T-helper 17 cell (primary cell): ENCODE data around the gene CHST11. TPM values are rescaled to one million over a fixed set of nuclear protein-coding genes. Genes with fewer than 3 reads are reported as not detected.

Source experiments
- ATAC-seq: fragments of 150-1000 bp; cut with Tn5 transposase; 2 replicates; pipeline ENCODE4 v1.10.0; 2021; ENCODE audit warnings: mild to moderate bottlenecking, moderate library complexity
- DNase-seq, 3 donors: peaks; one replicate each; pipeline versions ENCODE4 v3.0.0 to v3.0.0-alpha.2; 2020 to 2021
- H3K9me3 ChIP-seq: one replicate; pipeline ENCODE4 v1.7.0; 2013; ENCODE audit warnings: low read length, mild to moderate bottlenecking; ENCODE audit not compliant: control insufficient read depth, poor library complexity, severe bottlenecking
- H3K27ac Mint-ChIP-seq: one replicate; pipeline ENCODE4 v1.8.0; 2022; ENCODE audit warnings: mild to moderate bottlenecking, moderate library complexity, mixed read lengths
- H3K27me3 Mint-ChIP-seq: one replicate; pipeline ENCODE4 v1.8.0; 2022; ENCODE audit warnings: mixed read lengths
- H3K36me3 Mint-ChIP-seq: one replicate; pipeline ENCODE4 v1.8.0; 2022; ENCODE audit warnings: low read depth, mixed read lengths
- H3K4me1 Mint-ChIP-seq: one replicate; pipeline ENCODE4 v1.8.0; 2022; ENCODE audit warnings: mild to moderate bottlenecking, mixed read lengths
- H3K4me3 Mint-ChIP-seq: one replicate; pipeline ENCODE4 v1.8.0; 2022; ENCODE audit warnings: mild to moderate bottlenecking, moderate library complexity, mixed read lengths
- total RNA-seq, 4 donors: library from RNA in 2 of 4; stranded (reverse) in 2 of 4; gene quantifications; one replicate each; pipeline ENCODE4 v1.2.3 and lab custom pipeline; 2022 to 2026

The CHST11 gene
- total RNA-seq, 2 donors from 2014 or later = 76.6 to 78.3 TPM

- H3K27me3 Mint-ChIP-seq = no peaks in the 10 kb centered on the region
- H3K4me3 Mint-ChIP-seq = no peak overlapping the region
- no peaks in the 10 kb centered on the region for H3K9me3 ChIP-seq
- DNase-seq = no peak
- ATAC-seq = no peak
- H3K4me1 Mint-ChIP-seq = peaks cover 32% of the 10 kb centered on the region
- H3K27ac Mint-ChIP-seq = no peak overlapping the region
- peaks cover 2% of the 10 kb centered on the region for H3K36me3 Mint-ChIP-seq
Observed at GRCh38 chr12:104622928-104623327, 166.2 kb downstream of the CHST11 start.

- no peaks in the 10 kb centered on the region for H3K27me3 Mint-ChIP-seq
- H3K36me3 Mint-ChIP-seq = peaks cover 2% of the 10 kb centered on the region
- H3K9me3 ChIP-seq = no peaks in the 10 kb centered on the region
- H3K4me1 Mint-ChIP-seq = peaks cover 36% of the 10 kb centered on the region
- ATAC-seq (no peak), DNase-seq (no peak)
- H3K4me3 Mint-ChIP-seq = no peak overlapping the region
- peak overlapping the region; percentile 57 for H3K27ac Mint-ChIP-seq
Observed at GRCh38 chr12:104623883-104624282, 167.1 kb downstream of the CHST11 start.

- H3K27ac Mint-ChIP-seq = peak overlapping the region; percentile 57
- H3K4me3 Mint-ChIP-seq = no peak overlapping the region
- peaks cover 33% of the 10 kb centered on the region for H3K4me1 Mint-ChIP-seq
- H3K27me3 Mint-ChIP-seq = no peaks in the 10 kb centered on the region
- H3K9me3 ChIP-seq = no peaks in the 10 kb centered on the region
- H3K36me3 Mint-ChIP-seq = peaks cover 2% of the 10 kb centered on the region
- ATAC-seq (no peak), DNase-seq (no peak)
Observed at GRCh38 chr12:104624529-104624928, 167.8 kb downstream of the CHST11 start.

- Mint-ChIP-seq H3K36me3 (peaks cover 2% of the 10 kb centered on the region), H3K27ac (peak overlapping the region; percentile 16), H3K27me3 (no peaks in the 10 kb centered on the region), H3K4me1 (peaks cover 40% of the 10 kb centered on the region), H3K4me3 (no peak overlapping the region)
- H3K9me3 ChIP-seq = no peaks in the 10 kb centered on the region
- no peak for DNase-seq
- ATAC-seq = no peak
Observed at GRCh38 chr12:104626069-104626837, 169.5 kb downstream of the CHST11 start.

GRCh38 chr12:104627231-104627989 is 170.7 kb downstream of the CHST11 start:
- DNase-seq = no peak
- Mint-ChIP-seq H3K27me3 (no peaks in the 10 kb centered on the region), H3K36me3 (no peaks in the 10 kb centered on the region), H3K4me3 (no peak overlapping the region), H3K27ac (no peak overlapping the region), H3K4me1 (peaks cover 42% of the 10 kb centered on the region)
- H3K9me3 ChIP-seq = no peaks in the 10 kb centered on the region
- ATAC-seq = no peak

- Mint-ChIP-seq H3K27ac (peak overlapping the region; percentile 46), H3K27me3 (no peaks in the 10 kb centered on the region), H3K4me1 (peaks cover 43% of the 10 kb centered on the region), H3K4me3 (no peak overlapping the region), H3K36me3 (no peaks in the 10 kb centered on the region)
- DNase-seq (no peak), ATAC-seq (no peak)
- no peaks in the 10 kb centered on the region for H3K9me3 ChIP-seq
Observed at GRCh38 chr12:104627990-104628830, 171.5 kb downstream of the CHST11 start.

GRCh38 chr12:104628831-104629135 is 172.0 kb downstream of the CHST11 start:
- Mint-ChIP-seq H3K27ac (peak overlapping the region; percentile 46), H3K4me1 (peaks cover 38% of the 10 kb centered on the region), H3K36me3 (no peaks in the 10 kb centered on the region), H3K4me3 (no peak overlapping the region), H3K27me3 (no peaks in the 10 kb centered on the region)
- no peak for DNase-seq
- no peak for ATAC-seq
- no peaks in the 10 kb centered on the region for H3K9me3 ChIP-seq

GRCh38 chr12:104630230-104630670 is 173.5 kb downstream of the CHST11 start:
- Mint-ChIP-seq H3K27me3 (no peaks in the 10 kb centered on the region), H3K36me3 (no peaks in the 10 kb centered on the region), H3K4me3 (no peak overlapping the region), H3K27ac (no peak overlapping the region), H3K4me1 (peaks cover 37% of the 10 kb centered on the region)
- DNase-seq (no peak), ATAC-seq (no peak)
- H3K9me3 ChIP-seq = no peaks in the 10 kb centered on the region

- peaks cover 32% of the 10 kb centered on the region for H3K4me1 Mint-ChIP-seq
- H3K27ac Mint-ChIP-seq = peak overlapping the region; percentile 34
- H3K4me3 Mint-ChIP-seq = no peak overlapping the region
- DNase-seq (no peak), ATAC-seq (no peak)
- no peaks in the 10 kb centered on the region for H3K27me3 Mint-ChIP-seq
- no peaks in the 10 kb centered on the region for H3K9me3 ChIP-seq
- H3K36me3 Mint-ChIP-seq = no peaks in the 10 kb centered on the region
Observed at GRCh38 chr12:104631867-104632266, 175.1 kb downstream of the CHST11 start.

GRCh38 chr12:104632724-104633201 is 176.0 kb downstream of the CHST11 start:
- Mint-ChIP-seq H3K4me1 (peaks cover 34% of the 10 kb centered on the region), H3K36me3 (no peaks in the 10 kb centered on the region), H3K27me3 (no peaks in the 10 kb centered on the region), H3K27ac (no peak overlapping the region), H3K4me3 (no peak overlapping the region)
- H3K9me3 ChIP-seq = no peaks in the 10 kb centered on the region
- ATAC-seq (no peak), DNase-seq (no peak)

- ATAC-seq (no peak), DNase-seq (no peak)
- Mint-ChIP-seq H3K36me3 (peaks cover 2% of the 10 kb centered on the region), H3K27me3 (no peaks in the 10 kb centered on the region), H3K4me1 (peaks cover 32% of the 10 kb centered on the region), H3K4me3 (no peak overlapping the region), H3K27ac (peak overlapping the region; percentile 34)
- H3K9me3 ChIP-seq = no peaks in the 10 kb centered on the region
Observed at GRCh38 chr12:104634044-104634443, 177.3 kb downstream of the CHST11 start.

GRCh38 chr12:104634852-104635251 is 178.1 kb downstream of the CHST11 start:
- no peak for ATAC-seq
- no peak overlapping the region for H3K4me3 Mint-ChIP-seq
- DNase-seq = no peak
- no peaks in the 10 kb centered on the region for H3K27me3 Mint-ChIP-seq
- H3K4me1 Mint-ChIP-seq = peaks cover 36% of the 10 kb centered on the region
- no peaks in the 10 kb centered on the region for H3K9me3 ChIP-seq
- peak overlapping the region; percentile 19 for H3K27ac Mint-ChIP-seq
- peaks cover 2% of the 10 kb centered on the region for H3K36me3 Mint-ChIP-seq
